OCI-LY3 (cell line): ENCODE measurements around the gene MAPKAPK3.

Experiments used
- H2AFZ ChIP-seq: fragments of 200-600, 300-600 bp; shearing (Covaris generic); 2 replicates; pipeline ENCODE4 v1.6.0; 2014; ENCODE audit warnings: antibody characterized with exemption, low read depth, low read length
- H3K27ac ChIP-seq: fragments of 200-600, 300-600 bp; sonication (generic); 2 replicates; pipeline ENCODE4 v1.5.1; 2014; ENCODE audit warnings: mild to moderate bottlenecking, low read length, moderate library complexity, mixed read lengths
- H3K27me3 ChIP-seq: fragments of 200-600, 300-600 bp; sonication (generic); 2 replicates; pipeline ENCODE4 v1.6.1; 2014; ENCODE audit warnings: low read depth, low read length, mixed read lengths
- H3K36me3 ChIP-seq: fragments of 200-600, 300-600 bp; sonication (generic); replicated peaks from 2 replicates; pipeline ENCODE3; 2014; ENCODE audit warnings: low read depth, low read length, mixed read lengths
- H3K4me1 ChIP-seq: fragments of 300-600, 200-600 bp; sonication (generic); 2 replicates; pipeline ENCODE4 v1.6.1; 2014; ENCODE audit warnings: low read length, mixed read lengths
- H3K4me2 ChIP-seq: fragments of 200-600, 300-600 bp; sonication (generic); 2 replicates; pipeline ENCODE4 v1.6.1; 2014; ENCODE audit warnings: low read length, mixed read lengths
- H3K4me3 ChIP-seq: fragments of 300-600, 200-600 bp; sonication (generic); 2 replicates; pipeline ENCODE4 v1.5.1; 2014; ENCODE audit warnings: antibody characterized with exemption, mild to moderate bottlenecking, low read length, moderate library complexity
- H3K79me2 ChIP-seq: fragments of 300-600, 200-600 bp; shearing (Covaris generic); 2 replicates; pipeline ENCODE4 v1.6.1; 2014; ENCODE audit warnings: mild to moderate bottlenecking, low read length, mixed read lengths
- H3K9ac ChIP-seq: fragments of 300-600, 200-600 bp; shearing (Covaris generic); 2 replicates; pipeline ENCODE4 v1.6.0; 2014; ENCODE audit warnings: mild to moderate bottlenecking, low read length, moderate library complexity
- H3K9me3 ChIP-seq: fragments of 200-600, 300-600 bp; shearing (Covaris generic); 2 replicates; pipeline ENCODE4 v1.6.1; 2014; ENCODE audit warnings: low read length, mixed read lengths; ENCODE audit not compliant: insufficient read depth
- H4K20me1 ChIP-seq: fragments of 200-600, 300-600 bp; sonication (generic); 2 replicates; pipeline ENCODE4 v1.6.1; 2016; ENCODE audit warnings: low read length, mixed read lengths; ENCODE audit not compliant: insufficient read depth
- CTCF ChIP-seq: fragments of 200-600, 300-600 bp; sonication (generic); IDR thresholded peaks from 2 replicates; pipeline ENCODE4 v1.5.1; 2014; ENCODE audit warnings: antibody characterized with exemption, low read length, low read depth
- EZH2phosphoT487 ChIP-seq: fragments of 200-600 bp; shearing (Covaris generic); IDR thresholded peaks from 2 replicates; pipeline ENCODE4 v1.6.1; 2018; ENCODE audit warnings: antibody characterized with exemption, mixed run types, low read depth

Gene MAPKAPK3

GRCh38 chr3:50657407-50657806, 40.5 kb downstream of the MAPKAPK3 start:
- Histone ChIP-seq H4K20me1 (no peaks in the 10 kb centered on the region), H3K4me2 (no peak overlapping the region), H3K4me3 (no peak overlapping the region), H2AFZ (no peak overlapping the region), H3K9ac (no peak overlapping the region), H3K79me2 (no peaks in the 10 kb centered on the region), H3K9me3 (no peaks in the 10 kb centered on the region), H3K27ac (no peak overlapping the region), H3K36me3 (no peaks in the 10 kb centered on the region), H3K27me3 (no peaks in the 10 kb centered on the region), H3K4me1 (no peaks in the 10 kb centered on the region)
- TF ChIP-seq EZH2phosphoT487: no peak
- no peak for TF ChIP-seq CTCF

GRCh38 chr3:50657816-50658215, 40.9 kb downstream of the MAPKAPK3 start:
- Histone ChIP-seq H3K9me3 (no peaks in the 10 kb centered on the region), H3K27me3 (no peaks in the 10 kb centered on the region), H3K4me2 (no peak overlapping the region), H3K4me1 (no peaks in the 10 kb centered on the region), H2AFZ (no peak overlapping the region), H3K4me3 (no peak overlapping the region), H3K36me3 (no peaks in the 10 kb centered on the region), H3K79me2 (no peaks in the 10 kb centered on the region), H3K9ac (no peak overlapping the region), H4K20me1 (no peaks in the 10 kb centered on the region), H3K27ac (no peak overlapping the region)
- TF ChIP-seq EZH2phosphoT487 (no peak), CTCF (no peak)

GRCh38 chr3:50658416-50658815, 41.5 kb downstream of the MAPKAPK3 start:
- Histone ChIP-seq H3K9ac (no peak overlapping the region), H3K4me3 (no peak overlapping the region), H3K4me1 (no peaks in the 10 kb centered on the region), H2AFZ (no peak overlapping the region), H4K20me1 (no peaks in the 10 kb centered on the region), H3K4me2 (no peak overlapping the region), H3K27me3 (no peaks in the 10 kb centered on the region), H3K27ac (no peak overlapping the region), H3K36me3 (no peaks in the 10 kb centered on the region), H3K9me3 (no peaks in the 10 kb centered on the region), H3K79me2 (no peaks in the 10 kb centered on the region)
- TF ChIP-seq CTCF: no peak
- TF ChIP-seq EZH2phosphoT487: no peak

- H2AFZ ChIP-seq: no peak overlapping the region
- H3K36me3 ChIP-seq: no peaks in the 10 kb centered on the region
- H3K4me3 ChIP-seq: no peak overlapping the region
- H4K20me1 ChIP-seq: no peaks in the 10 kb centered on the region
- H3K4me1 ChIP-seq: no peaks in the 10 kb centered on the region
- H3K27ac ChIP-seq: no peak overlapping the region
- H3K27me3 ChIP-seq: no peaks in the 10 kb centered on the region
- no peak for TF ChIP-seq CTCF
- TF ChIP-seq EZH2phosphoT487: no peak
- H3K79me2 ChIP-seq: no peaks in the 10 kb centered on the region
- H3K9me3 ChIP-seq: no peaks in the 10 kb centered on the region
- H3K4me2 ChIP-seq: no peak overlapping the region
- no peak overlapping the region for H3K9ac ChIP-seq
Observed at GRCh38 chr3:50658831-50659230, 41.9 kb downstream of the MAPKAPK3 start.
